Femur (tissue), 1 donor: Measurements from ENCODE around the gene PROM1.
A peak's percentile ranks its signal among the peaks of the same experiment; 100 is the strongest.

Source experiments
- DNase-seq: peaks from one replicate; pipeline ENCODE4 v3.0.0-alpha.2; 2017

The PROM1 gene

GRCh38 chr4:15976456-15977447 lies 107.1 kb downstream of the PROM1 start:
- no peak for DNase-seq

DNA sequence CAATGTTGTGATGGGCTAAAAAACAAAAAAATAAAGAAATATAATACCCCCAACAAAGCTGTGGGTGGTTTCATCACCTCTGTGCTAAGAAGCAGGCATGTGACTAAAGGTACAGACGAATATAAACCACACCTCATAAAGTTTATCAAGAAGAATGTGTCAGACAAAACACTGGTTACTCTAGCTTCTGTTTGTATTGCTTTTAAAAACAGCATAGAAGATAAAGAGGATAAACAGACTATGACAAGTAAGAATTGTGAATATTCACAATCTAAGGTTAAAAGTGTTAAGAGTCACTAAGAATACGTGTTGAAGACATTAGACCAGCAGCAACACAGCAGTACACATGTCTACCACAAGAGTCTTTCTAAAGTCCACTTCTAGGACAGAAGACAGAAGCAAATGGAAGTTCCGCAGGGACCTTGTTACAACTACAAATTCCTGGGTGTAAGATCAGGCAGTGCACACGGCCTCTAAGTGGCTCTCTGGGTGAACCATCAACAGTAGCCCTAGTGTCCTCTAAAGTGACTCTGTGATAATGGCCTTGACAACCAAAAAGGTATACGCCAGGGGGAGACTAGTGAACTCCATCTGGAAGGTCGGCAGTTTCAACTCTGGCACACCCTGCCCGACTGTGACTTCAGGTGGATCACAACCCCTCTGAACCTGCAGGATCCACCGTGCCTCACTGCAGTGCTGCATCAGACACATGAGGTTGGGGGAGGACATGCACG lies 112.6 kb downstream of the PROM1 start:
- DNase-seq = no peak

DNA sequence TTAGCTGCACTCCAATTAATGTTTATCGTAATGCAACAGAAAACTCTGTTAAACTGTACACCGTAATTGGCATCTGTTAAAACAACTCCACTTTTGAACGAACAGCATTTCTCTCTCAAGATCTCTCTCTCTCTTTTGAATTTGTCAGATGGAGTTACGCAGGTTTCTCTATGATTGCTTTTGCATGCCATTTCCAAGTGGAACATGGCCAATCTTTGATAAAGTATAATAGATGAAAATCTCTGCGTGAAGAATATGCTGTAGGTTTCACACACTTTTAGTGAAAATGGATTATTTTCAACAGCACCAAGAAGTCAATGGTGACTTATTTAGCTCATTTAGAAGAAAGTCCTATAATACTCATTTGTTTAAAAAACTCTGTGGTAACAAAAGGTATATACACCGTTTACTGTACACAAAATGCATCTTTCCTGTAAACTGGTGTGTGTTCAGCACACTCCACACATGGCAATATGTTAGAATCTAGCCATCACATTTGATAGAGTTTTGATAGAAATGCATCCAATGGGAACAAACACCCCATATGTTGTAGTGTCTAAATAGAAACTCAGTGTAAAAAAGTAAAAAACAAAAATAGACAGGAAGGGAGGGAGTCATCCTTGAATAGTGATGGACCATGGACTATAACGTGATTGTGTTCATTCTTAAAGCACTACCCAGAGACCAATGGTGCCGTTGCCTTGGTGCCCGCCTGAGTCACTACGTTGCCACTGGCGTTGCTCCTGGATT lies 115.1 kb downstream of the PROM1 start:
- no peak for DNase-seq

DNA sequence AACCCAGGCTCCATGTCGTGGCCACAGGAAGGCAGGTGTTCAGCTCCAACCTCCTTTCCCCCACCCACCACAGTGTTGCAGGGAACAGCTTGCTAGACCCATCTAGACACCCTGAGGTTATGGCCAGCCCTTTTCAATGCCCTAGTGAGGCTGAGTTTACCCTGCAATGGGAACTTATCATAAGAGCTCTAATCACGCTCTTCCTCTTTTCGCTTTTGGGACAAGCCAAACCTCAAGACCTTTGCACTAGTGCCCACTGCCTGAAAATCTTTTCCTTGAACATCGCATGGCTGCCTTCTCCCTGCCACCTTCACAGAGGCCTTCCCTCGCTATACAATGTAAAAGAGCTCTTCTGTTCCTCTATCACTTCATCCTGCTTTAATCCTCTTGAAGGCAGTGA lies 118.5 kb downstream of the PROM1 start:
- no peak for DNase-seq

- no peak for DNase-seq
These were observed 119.7 kb downstream of the PROM1 start for GRCh38 chr4:15964159-15964558.

DNA sequence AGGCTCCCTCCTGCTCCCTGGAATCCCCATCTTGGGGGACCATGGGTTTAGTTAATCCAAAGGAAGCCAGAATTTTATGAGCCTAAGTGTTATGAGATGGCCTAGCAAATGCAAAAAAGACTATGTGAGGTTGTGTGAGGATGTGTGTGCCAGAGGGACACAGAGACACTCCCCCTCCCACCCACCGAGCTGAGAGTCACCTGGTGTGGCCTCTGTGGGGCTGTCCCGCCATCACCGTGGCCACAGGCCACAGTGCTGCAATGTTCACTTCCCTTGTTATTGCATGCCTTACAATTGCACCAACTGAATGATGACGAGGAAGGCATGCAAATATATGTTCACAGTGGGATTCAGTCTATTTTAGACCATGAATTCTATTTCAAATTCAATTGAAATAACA lies 120.2 kb downstream of the PROM1 start:
- peak; percentile 51 for DNase-seq

GRCh38 chr4:15963001-15963451 lies 120.8 kb downstream of the PROM1 start, which contains the start of gene FGFBP2:
Gene FGFBP2, minus strand, starts transcription at chr4:15963175. Its CDS starts 46 bp downstream, at chr4:15963129.
- peak; percentile 78 for DNase-seq

DNA sequence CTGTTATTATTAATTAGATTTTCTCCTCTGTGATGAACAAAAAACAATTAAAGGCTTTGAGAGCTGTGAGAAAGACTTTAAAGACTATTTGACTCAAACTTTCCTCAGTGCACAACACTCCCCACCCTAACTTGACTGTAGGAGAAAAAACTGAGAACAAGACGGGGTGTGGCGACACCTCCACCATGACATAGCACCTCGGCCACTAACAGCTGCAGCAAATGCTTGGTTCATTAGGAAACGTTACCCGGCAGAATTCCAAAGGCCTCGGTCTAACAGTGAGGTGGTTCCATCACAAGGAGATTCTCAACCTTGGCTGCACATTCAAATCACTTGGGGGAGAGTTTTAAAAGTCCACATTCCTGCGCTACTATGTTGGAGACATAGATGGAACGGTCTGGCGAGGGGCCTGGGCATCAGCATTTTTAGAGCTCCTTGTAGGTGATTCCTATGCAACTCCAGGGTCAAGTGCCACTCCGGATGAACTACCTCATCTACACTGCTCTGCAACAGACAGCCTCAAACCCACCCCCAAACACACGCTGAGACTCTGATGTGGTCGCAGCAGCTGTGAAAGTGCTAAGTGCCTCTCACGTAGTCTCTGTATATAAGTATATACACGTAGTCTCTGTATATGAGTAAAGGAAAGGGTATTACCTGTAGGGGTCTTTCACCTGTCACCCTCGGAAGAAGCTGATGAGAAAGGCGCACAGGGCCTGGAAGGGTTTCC lies 121.9 kb downstream of the PROM1 start:
- DNase-seq = peak; percentile 40

DNA sequence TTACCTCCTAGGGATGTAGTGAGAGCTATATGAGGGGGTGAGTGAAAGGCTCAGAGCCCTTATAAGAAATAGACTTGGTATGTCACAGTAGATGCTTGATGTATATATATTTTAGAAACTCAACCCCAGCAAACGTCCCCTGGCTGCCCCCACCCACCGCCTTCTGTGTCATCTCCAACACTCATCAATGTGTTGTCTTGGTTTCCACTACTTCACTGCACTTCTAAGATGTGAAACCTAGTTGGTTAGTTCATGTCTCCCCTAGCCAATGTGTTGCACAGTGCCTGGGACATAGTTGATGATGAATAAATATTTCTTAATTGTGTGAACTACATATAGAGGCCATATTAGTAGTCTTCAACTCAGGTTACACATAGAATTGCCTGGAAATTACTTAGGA lies 125.3 kb downstream of the PROM1 start:
- no peak for DNase-seq

- DNase-seq = peak; percentile 71
These were observed 127.5 kb downstream of the PROM1 start for GRCh38 chr4:15956179-15956850.

- DNase-seq = no peak
These were observed 128.2 kb downstream of the PROM1 start for GRCh38 chr4:15955670-15956069.

DNA sequence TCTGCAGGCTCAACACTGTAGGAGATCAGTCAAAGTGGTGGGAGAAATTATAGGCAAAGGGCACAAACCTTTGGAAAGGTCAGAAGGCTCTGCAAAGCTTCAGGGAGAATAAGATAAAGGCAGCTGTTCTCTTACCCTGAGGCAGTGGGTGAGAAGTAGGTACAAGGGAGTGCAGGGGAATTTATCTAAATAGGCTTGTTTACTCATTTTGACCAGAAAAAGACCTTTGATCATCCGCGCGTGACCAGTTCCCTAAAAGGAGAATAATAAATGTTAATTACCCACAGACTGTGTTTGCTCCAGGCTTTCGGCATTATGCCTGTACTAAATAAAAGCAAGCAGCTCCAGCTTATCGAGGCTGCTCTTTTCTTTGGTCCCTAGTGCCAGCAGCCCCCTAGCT lies 130.2 kb downstream of the PROM1 start:
- no peak for DNase-seq

DNA sequence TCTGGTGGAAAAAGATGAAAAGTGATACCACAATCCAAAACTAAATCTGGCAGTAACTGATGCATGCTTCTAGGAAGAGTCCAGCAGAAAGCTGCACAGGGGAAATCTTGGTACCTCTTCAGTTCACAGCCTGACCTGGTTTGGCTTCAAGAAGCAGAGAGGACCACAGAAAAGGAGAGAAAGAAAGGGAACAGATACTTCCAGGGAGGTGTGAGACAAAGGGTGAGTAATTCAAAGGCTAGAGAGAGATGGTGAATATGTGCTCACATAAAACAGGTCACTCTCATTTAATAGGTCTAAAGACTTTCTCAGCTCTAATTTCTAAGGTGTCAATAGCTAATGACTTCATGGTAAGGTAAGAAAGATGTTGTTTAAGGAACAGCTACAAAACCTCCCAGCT lies 132.0 kb downstream of the PROM1 start:
- no peak for DNase-seq

DNA sequence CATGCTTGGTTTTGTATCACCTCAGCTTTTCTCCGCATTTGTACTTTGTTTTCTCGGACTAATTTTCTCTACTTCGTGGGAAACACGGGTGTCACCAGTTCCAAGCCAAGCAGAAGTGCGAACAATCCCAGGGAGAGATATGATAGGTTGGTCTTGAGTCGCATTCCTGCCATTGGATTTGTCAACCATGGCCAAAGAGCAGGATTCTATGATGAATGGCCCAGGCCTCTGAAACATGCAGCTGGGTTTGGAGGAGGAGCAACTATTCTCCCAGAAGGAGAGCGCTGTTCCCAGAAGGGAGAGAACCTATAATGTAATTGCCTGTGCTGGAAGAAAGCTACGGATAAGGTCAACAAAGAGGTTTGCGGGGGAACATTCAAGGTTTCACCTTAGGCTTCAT lies 135.0 kb downstream of the PROM1 start:
- DNase-seq = no peak

GRCh38 chr4:15947684-15948083 lies 136.1 kb downstream of the PROM1 start:
- no peak for DNase-seq

- no peak for DNase-seq
These were observed 138.3 kb downstream of the PROM1 start for GRCh38 chr4:15945516-15945915.

DNA sequence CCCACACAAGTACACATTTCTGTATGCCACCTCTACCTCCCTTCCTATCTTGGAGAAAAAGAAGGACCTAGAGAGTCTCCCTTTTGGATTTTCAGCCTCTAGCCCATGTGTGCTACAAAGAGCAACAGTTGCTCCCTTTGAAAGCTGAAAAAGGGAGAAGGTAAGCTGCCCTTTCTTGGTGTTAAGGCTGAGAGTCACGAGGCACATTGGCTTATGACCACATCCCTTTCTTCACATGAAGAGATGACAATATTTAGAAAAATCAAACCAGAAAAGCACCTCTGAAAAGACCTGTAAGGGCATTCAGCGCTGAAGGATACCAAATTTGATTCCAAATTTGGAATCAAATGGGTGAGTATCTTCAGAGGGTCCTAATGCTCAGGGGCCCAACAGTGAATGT lies 138.9 kb downstream of the PROM1 start:
- no peak for DNase-seq

GRCh38 chr4:15942283-15942682 lies 141.5 kb downstream of the PROM1 start:
- DNase-seq = no peak

- no peak for DNase-seq
These were observed 145.2 kb downstream of the PROM1 start, which contains the start of gene FGFBP1 for GRCh38 chr4:15938640-15939039. Gene FGFBP1, minus strand, starts transcription at chr4:15938740. Its CDS starts 2,108 bp downstream, at chr4:15936632.

DNA sequence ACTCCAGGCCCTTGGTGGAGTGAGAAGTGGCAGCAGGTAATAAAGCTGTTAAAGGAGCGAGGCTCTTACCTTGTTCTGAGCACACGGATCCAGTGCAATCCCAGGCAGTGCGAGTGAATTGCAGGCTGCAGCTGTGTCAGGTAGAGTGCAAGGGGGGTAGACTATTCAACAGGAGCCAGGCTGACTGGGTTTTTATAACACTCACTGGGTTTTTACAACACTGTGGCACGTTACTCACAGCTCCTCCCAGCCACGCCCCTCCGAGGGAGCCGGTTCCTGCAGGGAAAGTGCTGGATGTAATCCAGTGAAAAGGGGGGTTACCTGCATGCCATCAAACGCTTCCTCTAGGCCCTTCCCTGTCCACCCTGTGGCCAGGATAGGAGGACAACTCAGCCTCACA lies 145.6 kb downstream of the PROM1 start:
- no peak for DNase-seq

DNA sequence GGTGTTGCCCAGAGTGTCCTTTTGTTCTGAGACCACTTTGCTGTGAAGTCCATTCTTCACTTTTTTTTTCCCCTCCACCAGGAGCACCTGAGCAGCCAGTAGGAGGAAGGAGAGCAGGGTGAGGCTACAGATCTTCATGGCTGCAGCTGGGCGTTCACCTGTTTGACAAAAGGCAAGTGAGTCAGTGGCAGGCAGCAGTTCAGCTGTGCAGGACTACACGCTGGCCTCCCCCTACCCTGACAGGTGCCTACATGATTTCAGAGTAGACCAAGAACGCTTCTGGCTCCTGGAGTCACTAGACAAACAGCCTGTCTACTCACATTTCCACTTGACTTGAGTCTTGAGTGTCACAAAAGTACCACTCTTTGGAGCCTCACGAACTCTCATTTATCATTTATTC lies 147.3 kb downstream of the PROM1 start:
- no peak for DNase-seq
